SU-DHL-6 (cell line): ENCODE measurements around the gene SFI1.

Experiments used
- EZH2phosphoT487 ChIP-seq: fragments of 200-600 bp; sonication (generic), shearing (Covaris generic); conservative IDR thresholded peaks from 2 replicates; pipeline ENCODE4 v1.6.1; 2018; ENCODE audit warnings: mild to moderate bottlenecking, antibody characterized with exemption, low read length, moderate library complexity, mixed read lengths
- TF ChIP-seq, protein P1 (sequence below): fragments of 200-600 bp; sonication (generic); IDR thresholded peaks from one replicate; pipeline ENCODE4 v1.5.1; 2017; ENCODE audit warnings: antibody characterized with exemption, mild to moderate bottlenecking, low read length, moderate library complexity; ENCODE audit not compliant: insufficient read depth, poor library complexity, severe bottlenecking

DNA sequence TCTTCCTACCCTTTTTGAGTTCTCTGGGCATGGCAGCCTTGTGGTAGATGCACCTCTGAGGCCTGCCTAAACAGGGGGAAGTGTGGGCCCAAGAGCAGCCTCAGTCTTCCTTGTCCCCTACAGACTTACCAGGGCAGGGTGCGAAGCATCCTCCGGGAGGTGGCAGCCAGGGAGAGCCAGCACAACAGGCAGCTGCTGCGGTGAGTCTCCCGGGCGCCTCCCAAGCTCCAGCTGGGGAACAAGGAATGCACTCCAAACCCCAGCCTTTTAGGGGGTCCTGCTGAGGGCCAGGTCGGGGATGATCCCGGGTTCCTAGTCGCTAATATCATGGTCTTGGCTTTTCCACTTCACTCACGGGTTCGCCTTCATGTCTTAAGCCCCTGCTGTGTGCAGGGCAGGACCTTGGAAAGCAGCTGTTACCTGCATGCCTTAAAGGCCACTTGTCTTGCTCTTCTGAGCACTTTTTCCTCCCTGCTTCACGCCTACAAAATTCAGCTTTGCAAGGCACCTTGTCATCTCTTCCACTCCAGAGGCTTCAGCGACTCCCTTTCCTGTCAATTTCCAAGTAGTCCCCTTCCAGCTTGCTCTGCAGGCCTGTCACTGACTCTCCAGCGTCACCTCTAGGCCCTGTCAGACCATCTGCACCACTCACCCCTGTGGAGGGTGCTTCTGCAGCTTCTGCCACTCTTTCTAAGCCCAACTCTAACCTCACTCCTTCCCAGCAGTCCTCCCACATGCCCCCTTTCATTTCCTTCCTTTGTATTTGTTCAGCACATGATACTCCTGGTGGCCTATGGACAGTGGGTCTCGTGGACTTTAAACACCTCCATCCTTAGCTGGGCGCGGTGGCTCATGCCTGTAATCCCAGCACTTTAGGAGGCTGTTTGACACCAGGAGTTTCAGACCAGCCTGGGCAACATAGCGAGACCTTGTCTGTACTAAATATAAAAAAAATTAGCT is 108.7 kb downstream of the SFI1 start:
- TF ChIP-seq, protein P1, sequence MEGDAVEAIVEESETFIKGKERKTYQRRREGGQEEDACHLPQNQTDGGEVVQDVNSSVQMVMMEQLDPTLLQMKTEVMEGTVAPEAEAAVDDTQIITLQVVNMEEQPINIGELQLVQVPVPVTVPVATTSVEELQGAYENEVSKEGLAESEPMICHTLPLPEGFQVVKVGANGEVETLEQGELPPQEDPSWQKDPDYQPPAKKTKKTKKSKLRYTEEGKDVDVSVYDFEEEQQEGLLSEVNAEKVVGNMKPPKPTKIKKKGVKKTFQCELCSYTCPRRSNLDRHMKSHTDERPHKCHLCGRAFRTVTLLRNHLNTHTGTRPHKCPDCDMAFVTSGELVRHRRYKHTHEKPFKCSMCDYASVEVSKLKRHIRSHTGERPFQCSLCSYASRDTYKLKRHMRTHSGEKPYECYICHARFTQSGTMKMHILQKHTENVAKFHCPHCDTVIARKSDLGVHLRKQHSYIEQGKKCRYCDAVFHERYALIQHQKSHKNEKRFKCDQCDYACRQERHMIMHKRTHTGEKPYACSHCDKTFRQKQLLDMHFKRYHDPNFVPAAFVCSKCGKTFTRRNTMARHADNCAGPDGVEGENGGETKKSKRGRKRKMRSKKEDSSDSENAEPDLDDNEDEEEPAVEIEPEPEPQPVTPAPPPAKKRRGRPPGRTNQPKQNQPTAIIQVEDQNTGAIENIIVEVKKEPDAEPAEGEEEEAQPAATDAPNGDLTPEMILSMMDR, result no peak
- TF ChIP-seq EZH2phosphoT487, result no peak
